ENCODE data around the gene ZNF195. TPM values are rescaled to one million over a fixed set of nuclear protein-coding genes. Genes with fewer than 3 reads are reported as not detected.

Gene ZNF195
- total RNA-seq, 1 experiment from 2014 or later = 116 TPM

DNA sequence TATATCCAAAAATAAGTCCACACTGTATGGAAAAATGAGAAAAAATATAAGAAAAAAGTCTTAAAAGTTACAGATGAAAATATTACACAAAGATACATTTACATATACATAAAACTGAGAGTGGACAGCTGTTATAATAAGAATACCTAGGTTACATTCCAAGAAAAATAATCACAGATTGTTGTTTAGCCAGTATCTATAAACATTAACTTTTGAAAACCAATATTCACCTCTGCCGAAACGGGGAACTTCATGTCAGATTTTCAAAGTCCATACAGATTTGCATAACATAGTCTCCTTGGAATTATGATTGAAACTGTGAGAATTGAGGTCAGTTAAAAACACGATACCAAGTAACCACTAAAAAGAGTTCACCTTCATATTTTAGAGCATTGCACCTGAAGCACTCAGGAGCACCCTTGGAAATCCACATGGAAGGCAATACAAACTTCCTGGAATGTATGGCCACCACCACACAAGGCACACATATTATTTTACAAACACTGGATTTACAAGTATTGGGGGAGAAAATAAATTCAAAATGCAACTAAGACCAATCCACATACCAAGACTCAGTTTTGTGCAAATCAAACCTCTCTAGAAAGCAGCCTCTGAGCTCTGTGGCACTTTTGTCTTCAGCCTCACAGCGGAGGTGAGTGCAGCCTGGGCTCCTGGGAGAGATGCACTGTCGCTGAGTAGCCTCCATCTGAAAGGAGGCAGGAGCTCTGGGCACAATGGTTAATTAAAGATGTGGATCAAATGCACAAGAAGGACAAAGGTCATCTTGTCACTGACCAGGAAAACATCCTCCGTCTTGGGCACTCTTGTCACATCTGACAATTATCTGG lies 34.4 kb downstream of the ZNF195 start:
- peaks cover 3% of the 10 kb centered on the region for H3K23me2 ChIP-seq (ENCODE audit: insufficient read length, low read depth, low read length, poor library complexity, severe bottlenecking)
- no peak overlapping the region for H4K8ac ChIP-seq (replicated peaks; ENCODE audit: insufficient read length, low read depth, low read length)
- no peak overlapping the region for H3K9ac ChIP-seq (ENCODE audit: extremely low read depth, insufficient read length, low read length)
- H3K27me3 Mint-ChIP-seq (ENCODE audit: low read depth) = peaks cover 6% of the 10 kb centered on the region
- TF ChIP-seq, protein P1, sequence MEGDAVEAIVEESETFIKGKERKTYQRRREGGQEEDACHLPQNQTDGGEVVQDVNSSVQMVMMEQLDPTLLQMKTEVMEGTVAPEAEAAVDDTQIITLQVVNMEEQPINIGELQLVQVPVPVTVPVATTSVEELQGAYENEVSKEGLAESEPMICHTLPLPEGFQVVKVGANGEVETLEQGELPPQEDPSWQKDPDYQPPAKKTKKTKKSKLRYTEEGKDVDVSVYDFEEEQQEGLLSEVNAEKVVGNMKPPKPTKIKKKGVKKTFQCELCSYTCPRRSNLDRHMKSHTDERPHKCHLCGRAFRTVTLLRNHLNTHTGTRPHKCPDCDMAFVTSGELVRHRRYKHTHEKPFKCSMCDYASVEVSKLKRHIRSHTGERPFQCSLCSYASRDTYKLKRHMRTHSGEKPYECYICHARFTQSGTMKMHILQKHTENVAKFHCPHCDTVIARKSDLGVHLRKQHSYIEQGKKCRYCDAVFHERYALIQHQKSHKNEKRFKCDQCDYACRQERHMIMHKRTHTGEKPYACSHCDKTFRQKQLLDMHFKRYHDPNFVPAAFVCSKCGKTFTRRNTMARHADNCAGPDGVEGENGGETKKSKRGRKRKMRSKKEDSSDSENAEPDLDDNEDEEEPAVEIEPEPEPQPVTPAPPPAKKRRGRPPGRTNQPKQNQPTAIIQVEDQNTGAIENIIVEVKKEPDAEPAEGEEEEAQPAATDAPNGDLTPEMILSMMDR (conservative IDR thresholded peaks at IDR 0.05) = no peak
- DNase-seq = no peak
- H4K5ac ChIP-seq (ENCODE audit: insufficient read length, low read depth, low read length) = no peak overlapping the region
- no CpG with 5 or more reads among the region's 6 CpGs for WGBS (ENCODE audit: extremely low coverage, insufficient read length, low lambda C conversion rate)
- H3K27ac ChIP-seq (ENCODE audit: insufficient read length, low read depth, low read length) = no peak overlapping the region
- H2BK5ac ChIP-seq (ENCODE audit: insufficient read length, low read length) = no peak overlapping the region
- H2AK5ac ChIP-seq (ENCODE audit: insufficient read length, low read length) = no peak overlapping the region
- peaks cover 3 to 11% (median 10%) of the 10 kb centered on the region in 3 experiments; a peak in 5 of 7 replicates for H3K36me3 Mint-ChIP-seq (ENCODE audit: insufficient read depth in 1 of 3, low read depth in 3 of 3)
- H2BK20ac ChIP-seq (ENCODE audit: low read depth, low read length, poor library complexity, severe bottlenecking) = no peak overlapping the region
- H2AFZ ChIP-seq (ENCODE audit: low read length) = no peak overlapping the region
- H3K4me1 ChIP-seq (ENCODE audit: insufficient read depth, low read length) = no peaks in the 10 kb centered on the region
- no peaks in the 10 kb centered on the region for H3K79me1 ChIP-seq (ENCODE audit: insufficient read depth, low read depth, low read length, poor library complexity, severe bottlenecking)
- H3K18ac ChIP-seq (ENCODE audit: insufficient read length, low read depth, low read length) = no peak overlapping the region
- peaks cover 6 to 8% of the 10 kb centered on the region in 2 experiments for H3K9me3 Mint-ChIP-seq
- H3K4me3 Mint-ChIP-seq = no peak overlapping the region; a peak in 1 of 5 replicates
- H3K9me3 ChIP-seq (ENCODE audit: control insufficient read depth, low read depth, low read length) = no peaks in the 10 kb centered on the region
- no peak overlapping the region for H2BK12ac ChIP-seq (ENCODE audit: insufficient read length, low read depth, low read length)
- peaks cover 19 to 20% of the 10 kb centered on the region in 2 experiments for H3K4me1 Mint-ChIP-seq
- H3K27me3 ChIP-seq (ENCODE audit: insufficient read depth, low read length) = no peaks in the 10 kb centered on the region
- H3K14ac ChIP-seq (ENCODE audit: insufficient read depth, low read length) = no peak overlapping the region
- no peaks in the 10 kb centered on the region for H3K79me2 ChIP-seq (ENCODE audit: insufficient read depth, low read length)
- no peak overlapping the region for H2BK120ac ChIP-seq (ENCODE audit: low read depth, low read length, poor library complexity, severe bottlenecking)
- H2BK15ac ChIP-seq (ENCODE audit: low read depth, low read length) = no peak overlapping the region
- H4K20me1 ChIP-seq (ENCODE audit: control insufficient read depth, insufficient read depth, insufficient read length) = no peaks in the 10 kb centered on the region
- H4K91ac ChIP-seq (ENCODE audit: insufficient read length, low read depth, low read length) = no peak overlapping the region
- no peak overlapping the region for H3K4ac ChIP-seq (ENCODE audit: low read depth, low read length)
- H3K27ac Mint-ChIP-seq = peak overlapping the region in 1 of 3 experiments; percentile 48; a peak in 1 of 7 replicates
- H3K23ac ChIP-seq (ENCODE audit: insufficient read length, low read depth, low read length) = no peak overlapping the region
- no peak overlapping the region for H3K4me2 ChIP-seq (ENCODE audit: insufficient read depth, insufficient read length, low read length)
- no peak overlapping the region for H3T11ph ChIP-seq (ENCODE audit: low read length)
- H3K56ac ChIP-seq (ENCODE audit: insufficient read length, low read depth, low read length) = no peak overlapping the region

Measured in H9 (cell line).